ENCODE data around the gene APEH.

Gene APEH

GRCh38 chr3:49673715-49674496, at the start of gene APEH:
Gene APEH (plus strand): TSS chr3:49674351. CDS start chr3:49674402, 51 bp downstream.
- DNase-seq = peak; percentile 93 to 96

- no peak for DNase-seq
Measured at GRCh38 chr3:49625071-49625470, 49.1 kb upstream of the APEH start.

- DNase-seq = no peak
Measured at GRCh38 chr3:49626101-49626581, 48.0 kb upstream of the APEH start.

GRCh38 chr3:49626796-49627195, 47.4 kb upstream of the APEH start:
- DNase-seq = no peak

- no peak for DNase-seq
Measured at GRCh38 chr3:49627634-49628033, 46.5 kb upstream of the APEH start.

- DNase-seq = no peak
Measured at GRCh38 chr3:49628249-49628648, 45.9 kb upstream of the APEH start.

GRCh38 chr3:49629451-49629850, 44.7 kb upstream of the APEH start:
- DNase-seq = no peak

GRCh38 chr3:49629866-49630265, 44.3 kb upstream of the APEH start:
- no peak for DNase-seq

- no peak for DNase-seq
Measured at GRCh38 chr3:49630784-49631183, 43.4 kb upstream of the APEH start.

- no peak for DNase-seq
Measured at GRCh38 chr3:49634736-49635135, 39.4 kb upstream of the APEH start.

GRCh38 chr3:49636883-49637609, 37.1 kb upstream of the APEH start:
- no peak for DNase-seq

GRCh38 chr3:49638445-49638844, 35.7 kb upstream of the APEH start:
- DNase-seq = no peak

GRCh38 chr3:49639551-49639950, 34.6 kb upstream of the APEH start:
- no peak for DNase-seq

GRCh38 chr3:49641292-49641691, 32.9 kb upstream of the APEH start:
- DNase-seq = no peak

- DNase-seq = no peak
Measured at GRCh38 chr3:49641921-49642707, 32.0 kb upstream of the APEH start.

GRCh38 chr3:49642708-49643145, 31.4 kb upstream of the APEH start:
- no peak for DNase-seq

GRCh38 chr3:49644684-49645083, 29.5 kb upstream of the APEH start:
- no peak for DNase-seq

GRCh38 chr3:49646236-49646635, 27.9 kb upstream of the APEH start:
- no peak for DNase-seq

- DNase-seq = no peak
Measured at GRCh38 chr3:49647741-49648140, 26.4 kb upstream of the APEH start.

- DNase-seq = no peak
Measured at GRCh38 chr3:49648354-49649019, 25.7 kb upstream of the APEH start.

GRCh38 chr3:49649576-49649975, 24.6 kb upstream of the APEH start:
- DNase-seq = no peak

GRCh38 chr3:49650177-49650576, 24.0 kb upstream of the APEH start:
- DNase-seq = no peak

- no peak for DNase-seq
Measured at GRCh38 chr3:49650637-49651036, 23.5 kb upstream of the APEH start.

Data from activated CD4-positive, alpha-beta T cell treated with anti-CD3 and anti-CD28 coated beads, Interleukin-2, amount 50 U/mL, for 4 hours (primary cell).